Measurements from ENCODE around the gene IL32. TPM values are rescaled to one million over a fixed set of nuclear protein-coding genes. Genes with fewer than 3 reads are reported as not detected.

Gene IL32, protein sequence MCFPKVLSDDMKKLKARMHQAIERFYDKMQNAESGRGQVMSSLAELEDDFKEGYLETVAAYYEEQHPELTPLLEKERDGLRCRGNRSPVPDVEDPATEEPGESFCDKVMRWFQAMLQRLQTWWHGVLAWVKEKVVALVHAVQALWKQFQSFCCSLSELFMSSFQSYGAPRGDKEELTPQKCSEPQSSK
- total RNA-seq (2014; rRNA removed; shearing (Covaris generic)): 17.4 and 22.8 TPM in 2 replicates

DNA sequence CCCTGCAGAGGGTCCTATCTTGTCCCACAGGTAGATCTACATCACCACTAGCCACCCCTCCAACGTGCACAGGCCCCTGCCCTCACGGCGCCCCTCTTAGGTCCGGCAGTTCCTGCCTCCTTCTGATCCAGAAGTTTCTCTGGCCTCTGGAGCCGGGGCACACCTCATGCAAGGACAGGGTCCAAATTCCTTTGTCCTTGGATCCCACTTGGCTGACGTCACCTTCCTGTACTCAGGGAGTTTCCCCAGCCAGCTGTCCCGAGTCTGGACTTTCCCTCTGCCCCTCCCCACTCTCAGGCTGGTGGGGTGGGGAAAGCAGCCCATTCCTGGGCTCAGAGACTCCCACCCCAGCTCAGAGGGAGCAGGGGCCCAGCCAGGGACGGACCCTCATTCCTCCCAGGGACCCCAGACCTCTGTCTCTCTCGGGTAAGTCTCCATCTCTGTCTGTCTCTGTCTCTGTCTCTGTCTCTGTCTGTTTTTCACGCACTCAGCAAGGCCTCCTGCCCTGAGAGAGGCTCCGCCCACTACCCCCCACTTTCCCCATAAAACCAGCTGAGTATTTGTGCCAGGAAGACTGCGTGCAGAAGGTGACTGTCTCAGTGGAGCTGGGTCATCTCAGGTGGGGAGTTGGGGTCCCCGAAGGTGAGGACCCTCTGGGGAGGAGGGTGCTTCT, at the start of gene IL32:
Gene IL32, plus strand, starts transcription at position 572 of the 673 bp plus-strand sequence. CDS start 172 bp downstream, outside the sequence.
- no peak for DNase-seq (ENCODE audit: low spot score)
- in situ Hi-C loops (cut with HindIII; ENCODE audit: low sequenced_read_pairs): no loop called here

DNA sequence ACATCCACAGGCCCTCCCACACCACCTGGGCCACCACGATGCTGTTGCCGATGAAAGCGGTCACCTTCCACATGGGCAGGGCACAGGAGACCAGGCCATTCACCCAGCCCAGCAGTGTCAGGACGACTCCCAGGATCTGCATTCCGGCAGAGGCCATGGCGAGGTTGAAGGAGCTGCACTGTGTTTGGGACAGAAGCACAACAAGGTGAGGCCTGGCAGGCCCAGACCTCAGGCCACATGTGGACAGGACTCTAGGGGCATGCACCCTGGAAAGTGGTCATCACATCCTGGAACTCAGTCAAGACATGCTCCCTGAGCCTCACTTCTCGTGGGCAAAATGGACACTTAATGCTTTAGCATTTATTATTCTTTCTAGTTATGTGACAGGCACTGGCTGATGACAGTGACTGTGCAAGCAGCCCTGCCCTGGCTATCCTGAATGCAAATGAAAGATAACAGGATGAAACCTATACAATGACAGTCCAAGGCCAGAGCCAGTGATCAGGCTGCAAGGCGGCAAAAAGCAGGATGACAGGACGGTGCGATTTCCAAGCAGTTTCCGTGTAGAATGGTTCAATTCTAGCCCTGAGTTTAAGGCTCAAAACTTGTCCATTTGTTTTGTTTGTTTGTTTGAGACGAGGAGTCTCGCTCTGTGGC, 49.4 kb upstream of the IL32 start:
- no peak for DNase-seq (ENCODE audit: low spot score)
- in situ Hi-C loops (cut with HindIII; ENCODE audit: low sequenced_read_pairs): no loop called here

DNA sequence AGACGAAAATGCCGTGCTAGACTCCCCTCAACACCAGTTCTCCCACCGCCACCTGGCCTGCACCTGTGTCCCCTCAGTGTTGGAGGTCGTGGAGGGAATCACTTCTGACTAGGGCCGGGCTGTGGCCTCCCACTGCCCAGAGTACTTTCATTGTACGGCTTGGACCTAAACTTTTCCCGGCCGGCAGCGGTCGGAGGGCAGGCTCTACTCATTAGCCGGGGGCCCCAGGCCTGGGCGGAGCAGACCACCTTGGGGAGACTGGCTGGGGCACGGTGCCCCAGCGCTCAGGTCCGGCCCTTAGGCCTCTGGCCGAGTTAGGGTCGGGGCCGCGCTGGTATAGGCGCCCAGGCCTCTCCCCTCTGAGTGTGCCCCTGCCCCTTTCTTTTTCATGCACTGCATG, 48.1 kb upstream of the IL32 start:
- in situ Hi-C loops (cut with HindIII; ENCODE audit: low sequenced_read_pairs): no loop called here
- no peak for DNase-seq (ENCODE audit: low spot score)

DNA sequence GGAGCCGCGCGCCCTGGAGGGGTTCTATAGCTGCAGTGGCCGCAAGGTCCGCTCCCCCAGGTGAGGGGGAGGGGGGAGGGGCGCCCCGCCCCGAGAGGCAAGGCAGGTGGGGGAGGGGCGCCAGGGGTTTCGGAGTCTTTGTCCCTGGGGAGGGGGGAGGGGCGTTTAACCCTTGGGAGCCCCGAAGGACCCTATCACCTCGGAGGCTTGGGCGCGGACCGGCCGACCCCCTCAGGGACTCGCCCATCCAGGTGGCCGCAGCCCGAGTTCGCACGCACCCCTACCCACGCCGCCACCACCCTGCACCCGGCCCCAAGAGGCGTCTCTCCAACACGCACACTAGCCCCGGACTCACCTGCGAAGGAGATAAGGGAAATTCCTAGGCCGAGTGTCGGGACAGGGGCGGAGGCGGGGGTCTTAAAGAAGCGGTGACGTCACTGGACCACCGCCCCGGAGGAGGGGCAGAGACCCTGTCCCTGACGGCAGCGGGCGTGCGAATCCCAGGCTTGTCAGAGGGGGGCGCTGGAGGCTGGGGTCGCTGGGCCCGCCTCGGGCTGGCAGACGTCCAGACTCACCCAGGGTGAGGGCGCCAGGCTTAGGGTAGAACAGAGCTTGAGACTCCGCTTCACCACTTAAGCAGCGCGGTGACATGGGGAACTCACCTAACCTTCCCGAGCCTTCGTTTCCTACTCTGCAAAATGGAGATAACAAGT, 47.5 kb upstream of the IL32 start, which contains the start of gene CLDN6:
Gene CLDN6, minus strand, starts transcription at position 390 of the 713 bp plus-strand sequence. CDS start 2,162 bp downstream, outside the sequence.
- no peak for DNase-seq (ENCODE audit: low spot score)
- in situ Hi-C loops (cut with HindIII; ENCODE audit: low sequenced_read_pairs): no loop called here

DNA sequence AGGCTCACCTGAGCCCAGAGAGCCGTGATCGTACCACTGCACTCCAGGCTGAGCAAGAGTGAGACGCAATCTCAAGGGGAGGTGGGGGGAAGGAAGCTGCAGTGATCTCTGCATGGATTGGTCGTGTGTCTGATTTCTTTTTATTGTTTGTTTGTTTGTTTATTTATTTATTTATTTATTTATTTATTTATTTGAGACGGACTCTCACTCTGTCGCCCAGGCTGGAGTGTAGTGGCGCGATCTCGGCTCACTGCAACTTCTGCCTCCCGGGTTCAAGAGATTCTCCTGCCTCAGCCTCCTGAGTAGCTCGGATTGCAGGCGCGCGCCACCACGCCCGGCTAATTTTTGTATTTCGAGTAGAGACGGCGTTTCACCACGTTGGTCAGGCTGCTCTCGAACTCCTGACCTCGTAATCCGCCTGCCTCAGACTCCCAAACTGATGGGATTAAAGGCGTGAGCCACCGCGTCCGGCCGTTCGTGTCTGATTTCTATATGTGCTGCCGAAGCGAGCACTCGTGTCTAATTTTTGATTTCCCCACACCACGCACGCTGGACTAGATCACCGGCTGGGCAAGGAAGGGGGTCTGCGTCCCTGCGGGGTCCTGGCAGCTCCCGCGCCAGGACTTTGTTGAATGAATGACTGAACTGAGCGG, 45.7 kb upstream of the IL32 start:
- no peak for DNase-seq (ENCODE audit: low spot score)
- in situ Hi-C loops (cut with HindIII; ENCODE audit: low sequenced_read_pairs): no loop called here

DNA sequence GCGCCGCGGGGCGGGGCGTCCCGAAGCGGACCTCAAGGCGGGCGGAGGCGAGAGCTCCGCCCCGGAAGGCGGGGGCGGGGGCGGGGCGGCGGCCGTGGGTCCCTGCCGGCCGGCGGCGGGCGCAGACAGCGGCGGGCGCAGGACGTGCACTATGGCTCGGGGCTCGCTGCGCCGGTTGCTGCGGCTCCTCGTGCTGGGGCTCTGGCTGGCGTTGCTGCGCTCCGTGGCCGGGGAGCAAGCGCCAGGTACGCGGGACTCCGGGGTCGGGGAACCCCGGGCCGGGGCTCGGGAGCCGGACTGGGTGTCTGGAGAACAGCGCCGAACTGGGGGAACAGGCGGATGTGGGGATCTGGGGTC, 45.2 kb upstream of the IL32 start, which contains the start of gene TNFRSF12A:
Gene TNFRSF12A, plus strand, starts transcription at position 122 of the 357 bp plus-strand sequence. Its CDS starts 30 bp downstream, at position 152.
- in situ Hi-C loops (cut with HindIII; ENCODE audit: low sequenced_read_pairs): no loop called here
- peak; percentile 54 for DNase-seq (ENCODE audit: low spot score)

DNA sequence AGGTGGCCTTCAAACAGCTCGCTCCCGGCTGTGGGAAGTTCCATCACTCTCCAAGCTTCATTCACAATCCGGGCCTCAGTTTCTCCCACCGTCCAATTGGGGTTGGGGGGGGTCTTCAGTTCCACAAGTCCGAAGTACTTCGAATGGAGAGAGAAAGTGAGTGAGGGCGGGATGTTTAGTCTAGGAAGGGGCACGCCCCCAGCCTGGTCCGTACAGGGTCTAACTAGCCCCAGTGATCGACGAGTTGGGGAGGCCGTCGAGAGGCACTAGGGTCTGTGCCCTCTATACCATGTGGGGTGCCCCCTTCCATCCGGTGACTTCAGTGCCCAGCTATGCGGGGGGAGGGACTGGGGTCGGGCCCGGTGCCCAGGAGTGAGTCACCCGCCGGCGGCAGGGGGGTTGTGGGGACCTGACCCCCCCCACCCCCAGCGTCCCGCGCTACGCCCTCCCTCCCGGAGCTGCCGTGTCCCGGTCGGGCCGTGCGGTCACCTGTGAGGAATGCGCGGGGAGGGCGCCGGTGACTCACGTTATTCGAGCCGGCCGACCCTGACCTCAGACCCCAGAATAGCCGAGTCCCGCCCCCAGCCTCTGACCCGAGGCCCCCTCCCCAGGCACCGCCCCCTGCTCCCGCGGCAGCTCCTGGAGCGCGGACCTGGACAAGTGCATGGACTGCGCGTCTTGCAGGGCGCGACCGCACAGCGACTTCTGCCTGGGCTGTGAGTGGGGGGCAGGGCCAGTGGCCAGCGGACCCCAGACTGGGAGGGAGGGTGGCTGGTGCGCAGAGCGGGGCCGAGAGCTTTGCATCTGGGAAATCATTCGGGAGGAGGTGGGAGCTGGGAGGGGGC, 44.6 kb upstream of the IL32 start:
- DNase-seq (ENCODE audit: low spot score): peak; percentile 41
- in situ Hi-C loops (cut with HindIII; ENCODE audit: low sequenced_read_pairs): no loop called here

DNA sequence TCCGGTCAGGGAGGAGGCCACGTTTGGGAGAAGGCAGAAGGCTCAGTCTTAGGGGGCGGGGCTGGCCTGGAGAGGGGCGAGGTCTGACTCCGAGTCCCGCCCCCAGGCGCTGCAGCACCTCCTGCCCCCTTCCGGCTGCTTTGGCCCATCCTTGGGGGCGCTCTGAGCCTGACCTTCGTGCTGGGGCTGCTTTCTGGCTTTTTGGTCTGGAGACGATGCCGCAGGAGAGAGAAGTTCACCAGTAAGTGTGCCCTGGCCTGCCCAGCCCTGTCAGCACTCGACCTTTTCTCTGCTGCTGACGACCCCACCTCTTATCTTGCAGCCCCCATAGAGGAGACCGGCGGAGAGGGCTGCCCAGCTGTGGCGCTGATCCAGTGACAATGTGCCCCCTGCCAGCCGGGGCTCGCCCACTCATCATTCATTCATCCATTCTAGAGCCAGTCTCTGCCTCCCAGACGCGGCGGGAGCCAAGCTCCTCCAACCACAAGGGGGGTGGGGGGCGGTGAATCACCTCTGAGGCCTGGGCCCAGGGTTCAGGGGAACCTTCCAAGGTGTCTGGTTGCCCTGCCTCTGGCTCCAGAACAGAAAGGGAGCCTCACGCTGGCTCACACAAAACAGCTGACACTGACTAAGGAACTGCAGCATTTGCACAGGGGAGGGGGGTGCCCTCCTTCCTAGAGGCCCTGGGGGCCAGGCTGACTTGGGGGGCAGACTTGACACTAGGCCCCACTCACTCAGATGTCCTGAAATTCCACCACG, 43.8 kb upstream of the IL32 start:
- peak; percentile 69 for DNase-seq (ENCODE audit: low spot score)
- in situ Hi-C loops (cut with HindIII; ENCODE audit: low sequenced_read_pairs): no loop called here

DNA sequence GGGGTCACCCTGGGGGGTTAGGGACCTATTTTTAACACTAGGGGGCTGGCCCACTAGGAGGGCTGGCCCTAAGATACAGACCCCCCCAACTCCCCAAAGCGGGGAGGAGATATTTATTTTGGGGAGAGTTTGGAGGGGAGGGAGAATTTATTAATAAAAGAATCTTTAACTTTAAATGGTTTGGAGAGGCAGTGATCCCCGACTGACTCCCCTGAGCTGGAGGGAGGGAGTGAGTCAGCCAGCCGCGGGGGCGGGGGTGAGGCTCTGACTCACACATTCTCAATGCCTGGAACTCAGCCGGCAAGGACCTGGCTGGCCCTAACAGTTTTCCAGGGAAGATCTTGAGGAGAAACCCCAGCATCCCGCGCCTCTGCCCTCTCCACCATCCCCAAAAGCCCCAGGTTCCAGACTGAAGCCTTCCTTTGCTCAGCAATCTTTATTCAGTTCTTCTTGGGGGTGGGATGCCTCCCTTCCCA, 43.2 kb upstream of the IL32 start:
- peak; percentile 62 for DNase-seq (ENCODE audit: low spot score)
- in situ Hi-C loops (cut with HindIII; ENCODE audit: low sequenced_read_pairs): no loop called here

DNA sequence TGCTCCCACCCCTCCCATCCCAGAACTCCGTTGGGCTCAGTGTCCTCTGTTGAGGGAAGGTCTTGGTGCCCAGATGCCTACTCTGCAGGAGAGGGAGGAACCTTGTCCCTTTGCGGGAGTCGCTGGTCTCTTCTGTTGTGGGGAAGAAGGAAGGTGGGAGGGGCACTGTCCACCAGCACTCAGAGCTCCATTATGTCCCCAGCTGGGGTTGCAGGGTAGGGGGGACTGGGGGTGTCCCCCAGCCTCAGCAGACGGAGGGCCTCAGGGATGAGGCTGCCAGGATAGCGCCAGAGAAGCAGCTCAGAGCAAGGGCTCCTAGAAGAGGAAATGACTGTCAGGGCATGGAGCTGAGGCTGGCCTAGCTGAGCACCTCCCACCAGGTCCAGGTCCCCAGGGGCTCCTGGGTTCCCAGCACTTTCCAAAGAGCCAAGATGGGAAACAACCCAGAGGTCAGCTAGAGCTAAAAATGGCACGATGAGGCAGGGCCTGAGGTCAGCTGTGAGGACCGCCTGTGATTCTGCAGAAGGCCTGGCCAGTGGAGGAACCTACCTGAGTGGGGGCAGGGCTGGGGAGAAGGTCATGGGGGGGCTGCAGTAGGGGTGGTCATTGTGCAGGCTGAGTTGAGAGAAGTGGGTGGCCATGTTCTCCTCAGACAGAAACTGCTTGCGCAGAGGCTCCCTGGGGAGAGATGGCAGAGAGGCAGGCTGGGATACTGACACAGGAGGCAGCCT, 42.6 kb upstream of the IL32 start:
- peak; percentile 24 for DNase-seq (ENCODE audit: low spot score)
- in situ Hi-C loops (cut with HindIII; ENCODE audit: low sequenced_read_pairs): no loop called here

DNA sequence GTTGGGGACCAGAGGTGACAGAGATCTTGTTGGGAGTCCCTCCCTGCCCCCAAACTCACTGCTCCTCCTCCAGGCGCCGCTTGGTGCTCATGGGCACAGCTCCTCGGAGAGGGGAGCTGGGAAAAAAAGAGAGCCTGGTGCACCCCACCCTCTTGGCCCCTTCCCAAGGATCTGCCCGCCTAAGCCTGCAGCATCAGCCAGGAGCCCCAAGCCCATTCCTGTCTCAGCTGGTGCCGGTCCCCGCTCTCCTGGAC, 42.1 kb upstream of the IL32 start:
- DNase-seq (ENCODE audit: low spot score): peak; percentile 70
- in situ Hi-C loops (cut with HindIII; ENCODE audit: low sequenced_read_pairs): no loop called here

DNA sequence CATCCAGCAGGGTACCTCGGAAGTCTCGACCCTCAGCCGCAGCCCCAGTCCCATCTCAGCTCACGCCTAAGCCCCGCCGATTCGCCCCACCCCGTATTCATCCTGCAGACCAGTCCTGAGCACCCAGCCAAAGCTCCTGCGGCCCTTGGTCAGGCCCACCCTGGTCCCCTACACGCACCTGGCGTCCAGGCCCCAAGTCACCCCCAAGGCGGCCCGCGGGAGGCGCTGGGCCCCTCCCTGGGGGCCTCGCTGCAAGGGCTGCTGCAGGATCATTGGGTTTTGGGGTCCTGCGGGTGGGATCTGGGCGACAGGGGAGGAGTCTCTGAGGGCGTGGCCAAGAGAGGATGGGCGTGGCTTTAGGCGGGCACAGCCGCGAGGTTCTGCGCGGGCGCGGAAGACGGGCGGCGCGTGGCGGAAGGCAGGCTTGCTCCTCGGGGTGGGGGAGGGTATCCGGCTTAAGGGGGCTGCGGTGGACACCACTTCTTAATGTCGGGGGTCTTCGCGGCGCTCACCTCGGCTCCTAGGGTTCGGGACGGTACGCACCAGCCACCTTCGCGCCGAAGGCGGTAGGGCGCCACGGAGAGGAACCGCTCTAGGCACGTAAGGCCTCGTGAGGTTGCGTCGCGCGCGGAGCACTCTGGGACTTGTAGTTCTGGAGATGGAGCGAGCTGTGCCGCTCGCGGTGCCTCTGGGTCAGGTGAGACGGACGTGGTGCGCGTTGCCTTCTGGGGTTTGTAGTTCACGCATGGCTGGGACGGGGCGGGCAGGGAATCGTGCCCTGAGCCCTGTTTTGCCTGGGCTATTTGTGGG, 41.6 kb upstream of the IL32 start, which contains the start of the genes HCFC1R1 and THOC6:
Gene HCFC1R1, minus strand, starts transcription at position 274 of the 810 bp plus-strand sequence. Its CDS starts 1 bp downstream, at position 273.
Gene THOC6, plus strand, starts transcription at position 367 of the 810 bp plus-strand sequence. Its CDS starts 292 bp downstream, at position 659.
- in situ Hi-C loops (cut with HindIII; ENCODE audit: low sequenced_read_pairs): no loop called here
- peak; percentile 99 for DNase-seq (ENCODE audit: low spot score)

DNA sequence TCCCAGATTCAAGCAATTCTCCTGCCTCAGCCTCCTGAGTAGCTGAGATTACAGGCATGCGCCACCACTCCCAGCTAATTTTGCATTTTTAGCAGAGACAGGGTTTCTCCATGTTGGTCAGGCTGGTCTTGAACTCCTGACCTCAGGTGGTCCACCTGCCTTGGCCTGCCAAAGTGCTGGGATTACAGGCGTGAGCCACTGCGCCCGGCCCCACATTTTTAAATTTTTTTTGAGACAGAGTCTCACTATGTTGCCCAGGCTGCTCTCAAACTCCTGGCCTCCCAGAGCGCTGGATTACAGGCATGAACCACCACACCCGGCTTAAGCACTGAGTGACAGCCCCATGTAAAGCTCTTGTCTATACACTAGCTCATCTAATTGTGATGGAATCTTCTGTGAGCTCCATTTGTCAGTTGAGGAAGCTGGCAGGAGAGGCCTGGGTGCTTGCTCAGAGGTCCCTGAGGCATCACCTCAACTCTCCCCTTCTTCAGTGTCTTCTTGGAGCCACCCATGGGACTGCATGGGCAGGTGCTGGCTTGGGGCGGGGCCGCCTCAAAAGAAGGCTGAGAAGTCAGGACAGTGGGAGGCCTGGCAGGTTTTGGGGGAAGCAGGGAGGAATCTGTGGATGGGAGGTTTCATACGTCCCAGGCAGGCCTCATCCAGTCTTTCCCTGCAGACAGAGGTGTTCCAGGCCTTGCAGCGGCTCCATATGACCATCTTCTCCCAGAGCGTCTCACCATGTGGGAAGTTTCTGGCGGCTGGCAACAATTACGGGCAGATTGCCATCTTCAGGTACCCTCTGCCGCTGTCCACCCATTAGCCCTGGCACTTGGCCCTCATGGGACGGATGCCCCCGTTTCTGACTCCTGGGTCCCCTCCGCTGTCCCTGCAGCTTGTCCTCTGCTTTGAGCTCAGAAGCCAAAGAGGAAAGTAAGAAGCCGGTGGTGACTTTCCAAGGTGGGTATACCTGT, 40.1 kb upstream of the IL32 start:
- DNase-seq (ENCODE audit: low spot score): no peak
- in situ Hi-C loops (cut with HindIII; ENCODE audit: low sequenced_read_pairs): no loop called here

DNA sequence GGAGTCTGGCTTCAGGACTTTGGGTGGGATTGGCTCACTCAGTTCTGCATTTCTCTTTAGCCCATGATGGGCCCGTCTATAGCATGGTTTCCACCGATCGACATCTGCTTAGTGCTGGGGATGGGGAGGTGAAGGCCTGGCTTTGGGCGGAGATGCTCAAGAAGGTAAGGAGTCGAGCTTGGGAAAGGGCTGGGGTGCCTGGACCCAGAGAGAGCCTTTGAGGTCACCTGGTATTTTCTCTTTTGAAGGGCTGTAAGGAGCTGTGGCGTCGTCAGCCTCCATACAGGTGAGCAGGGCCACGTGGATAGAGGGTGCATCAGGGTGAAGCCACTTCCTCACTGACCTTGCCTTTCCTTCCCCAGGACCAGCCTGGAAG, 39.4 kb upstream of the IL32 start:
- DNase-seq (ENCODE audit: low spot score): no peak
- in situ Hi-C loops (cut with HindIII; ENCODE audit: low sequenced_read_pairs): no loop called here
